ENCODE results near the gene MLLT3. TPM values are rescaled to one million over a fixed set of nuclear protein-coding genes. Genes with fewer than 3 reads are reported as not detected.
"Not testable (repeated sequence)": the region's sequence is repeated elsewhere in the genome, so short reads cannot be mapped to it uniquely, and the experiment has no call there.

The MLLT3 gene
- total RNA-seq, 4 donors from 2014 or later = 10.8 to 17.5 (median 12.4) TPM

- no peaks in the 10 kb centered on the region for H3K4me1 ChIP-seq
- no peak for TF ChIP-seq EP300 (IDR thresholded peaks at IDR 0.05)
- no peak for TF ChIP-seq POLR2A (IDR thresholded peaks at IDR 0.05)
- TF ChIP-seq CTCF (IDR thresholded peaks at IDR 0.05) = no peak
- TF ChIP-seq POLR2AphosphoS5 (IDR thresholded peaks at IDR 0.05) = no peak
- WGBS = 71% methylated on average over 5 of the region's 5 CpGs
- no peaks in the 10 kb centered on the region for H3K36me3 ChIP-seq
- no peaks in the 10 kb centered on the region for H3K27me3 ChIP-seq
- no peak overlapping the region for H3K27ac ChIP-seq
- DNase-seq (ENCODE audit: low spot score in 2 of 2) = no peak
- H3K4me3 ChIP-seq = no peak overlapping the region
- H3K9me3 ChIP-seq = no peaks in the 10 kb centered on the region
These were observed 29.2 kb downstream of the MLLT3 start for GRCh38 chr9:20593105-20593504.

- Histone ChIP-seq H3K27me3 (no peaks in the 10 kb centered on the region), H3K4me3 (no peak overlapping the region), H3K4me1 (no peaks in the 10 kb centered on the region), H3K27ac (no peak overlapping the region), H3K36me3 (no peaks in the 10 kb centered on the region), H3K9me3 (no peaks in the 10 kb centered on the region)
- TF ChIP-seq POLR2A (IDR thresholded peaks at IDR 0.05) (no peak), EP300 (IDR thresholded peaks at IDR 0.05) (no peak), POLR2AphosphoS5 (IDR thresholded peaks at IDR 0.05) (no peak), CTCF (IDR thresholded peaks at IDR 0.05) (no peak)
- no peak for DNase-seq (ENCODE audit: low spot score in 2 of 2)
- WGBS = 79% methylated on average over 1 of the region's 1 CpG
These were observed 29.6 kb downstream of the MLLT3 start for GRCh38 chr9:20592673-20593072.

- no peaks in the 10 kb centered on the region for H3K9me3 ChIP-seq
- no peaks in the 10 kb centered on the region for H3K27me3 ChIP-seq
- H3K27ac ChIP-seq = no peak overlapping the region
- no peak overlapping the region for H3K4me3 ChIP-seq
- H3K36me3 ChIP-seq = no peaks in the 10 kb centered on the region
- 94% methylated on average over 4 of the region's 4 CpGs for WGBS
- TF ChIP-seq POLR2A (IDR thresholded peaks at IDR 0.05) (no peak), EP300 (IDR thresholded peaks at IDR 0.05) (no peak), CTCF (IDR thresholded peaks at IDR 0.05) (no peak), POLR2AphosphoS5 (IDR thresholded peaks at IDR 0.05) (no peak)
- DNase-seq (ENCODE audit: low spot score in 2 of 2) = no peak
- no peaks in the 10 kb centered on the region for H3K4me1 ChIP-seq
These were observed 31.1 kb downstream of the MLLT3 start for GRCh38 chr9:20591223-20591622.

GRCh38 chr9:20584968-20585643 lies 37.2 kb downstream of the MLLT3 start:
- Histone ChIP-seq H3K4me3 (no peak overlapping the region), H3K36me3 (no peaks in the 10 kb centered on the region), H3K4me1 (peaks cover 12% of the 10 kb centered on the region), H3K27ac (no peak overlapping the region), H3K9me3 (no peaks in the 10 kb centered on the region), H3K27me3 (no peaks in the 10 kb centered on the region)
- TF ChIP-seq EP300 (IDR thresholded peaks at IDR 0.05) = no peak
- TF ChIP-seq CTCF (IDR thresholded peaks at IDR 0.05) = no peak
- no peak for TF ChIP-seq POLR2AphosphoS5 (IDR thresholded peaks at IDR 0.05)
- no peak for TF ChIP-seq POLR2A (IDR thresholded peaks at IDR 0.05)
- 95% methylated on average over 7 of the region's 7 CpGs for WGBS
- no peak for DNase-seq (ENCODE audit: low spot score in 2 of 2)

GRCh38 chr9:20583088-20583487 lies 39.2 kb downstream of the MLLT3 start:
- not testable (repeated sequence) for H3K9me3 ChIP-seq; H3K4me3 ChIP-seq; DNase-seq (ENCODE audit: low spot score in 2 of 2); H3K27ac ChIP-seq; H3K27me3 ChIP-seq; H3K36me3 ChIP-seq
- H3K4me1 ChIP-seq = peaks cover 17% of the 10 kb centered on the region
- WGBS = 95% methylated on average over 4 of the region's 4 CpGs

GRCh38 chr9:20582150-20582549 lies 40.1 kb downstream of the MLLT3 start:
- H3K9me3 ChIP-seq = no peaks in the 10 kb centered on the region
- 89% methylated on average over 3 of the region's 3 CpGs for WGBS
- DNase-seq (ENCODE audit: low spot score in 2 of 2) = no peak
- no peak overlapping the region for H3K4me3 ChIP-seq
- TF ChIP-seq POLR2A (IDR thresholded peaks at IDR 0.05) = no peak
- no peak for TF ChIP-seq POLR2AphosphoS5 (IDR thresholded peaks at IDR 0.05)
- no peak for TF ChIP-seq CTCF (IDR thresholded peaks at IDR 0.05)
- TF ChIP-seq EP300 (IDR thresholded peaks at IDR 0.05) = no peak
- no peak overlapping the region for H3K27ac ChIP-seq
- no peaks in the 10 kb centered on the region for H3K27me3 ChIP-seq
- no peaks in the 10 kb centered on the region for H3K36me3 ChIP-seq
- H3K4me1 ChIP-seq = peaks cover 17% of the 10 kb centered on the region

All from suprapubic skin (tissue), 4 donors.